ENCODE data around the gene SND1.

SND1 gene

DNA sequence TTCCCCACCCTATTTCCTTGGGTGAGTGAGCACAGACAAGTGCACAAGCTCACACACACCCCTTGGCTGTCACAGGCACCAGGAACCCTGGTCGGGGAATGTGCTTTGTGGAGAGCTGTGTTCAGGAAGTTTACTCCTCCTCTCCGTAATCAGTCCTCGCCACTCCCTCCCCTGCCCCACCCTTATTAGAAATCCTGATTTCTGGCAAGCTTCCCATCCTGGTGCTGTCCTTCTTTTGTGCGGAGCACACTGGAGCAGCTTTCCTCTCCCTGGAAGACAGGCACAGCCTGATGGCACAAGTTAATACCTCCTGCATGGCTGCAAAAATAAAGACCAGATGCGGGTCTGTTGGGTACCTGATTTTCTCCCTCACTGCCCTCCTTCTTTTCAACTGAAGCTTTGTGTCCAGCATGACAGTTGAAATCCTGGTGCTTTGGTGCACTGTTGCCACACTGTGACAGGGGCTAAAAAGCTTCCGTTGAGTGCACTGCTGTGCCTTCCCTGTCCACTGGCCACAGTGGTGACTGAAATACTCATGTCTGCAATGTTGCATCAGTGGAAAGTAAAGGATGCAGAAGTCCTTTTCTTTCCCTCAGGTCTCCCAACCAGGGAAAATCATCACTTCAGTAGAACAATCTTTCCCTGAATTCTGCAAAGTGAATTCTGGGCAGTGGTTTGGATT is 324.2 kb downstream of the SND1 start:
- no peak for DNase-seq (ENCODE audit: low spot score)
- in situ Hi-C loops (cut with MboI; ENCODE audit: low pct_unique_long_range_greater_than_20kb, low sequenced_read_pairs, unreplicated experiment): no loop called here

DNA sequence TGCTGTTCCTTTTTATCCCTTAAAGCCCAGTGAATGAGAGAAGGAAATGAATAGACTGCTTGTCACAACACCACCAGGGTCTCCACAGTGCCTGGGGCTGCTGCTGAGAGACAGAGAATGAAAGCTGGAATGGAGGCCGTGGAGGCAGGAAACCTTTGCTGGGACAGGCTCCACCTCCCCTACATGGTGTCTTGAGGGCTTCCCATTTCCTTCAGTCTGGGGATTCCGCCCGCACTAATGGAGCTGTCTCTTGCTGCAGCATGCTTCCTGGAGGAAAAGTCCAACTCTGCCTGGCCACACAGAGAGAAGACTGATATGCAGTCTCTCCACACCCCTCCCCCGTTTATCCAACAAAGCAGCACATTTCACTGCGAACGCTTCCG is 324.7 kb downstream of the SND1 start:
- in situ Hi-C loops (cut with MboI; ENCODE audit: low pct_unique_long_range_greater_than_20kb, low sequenced_read_pairs, unreplicated experiment): no loop called here
- TF ChIP-seq, protein P1, sequence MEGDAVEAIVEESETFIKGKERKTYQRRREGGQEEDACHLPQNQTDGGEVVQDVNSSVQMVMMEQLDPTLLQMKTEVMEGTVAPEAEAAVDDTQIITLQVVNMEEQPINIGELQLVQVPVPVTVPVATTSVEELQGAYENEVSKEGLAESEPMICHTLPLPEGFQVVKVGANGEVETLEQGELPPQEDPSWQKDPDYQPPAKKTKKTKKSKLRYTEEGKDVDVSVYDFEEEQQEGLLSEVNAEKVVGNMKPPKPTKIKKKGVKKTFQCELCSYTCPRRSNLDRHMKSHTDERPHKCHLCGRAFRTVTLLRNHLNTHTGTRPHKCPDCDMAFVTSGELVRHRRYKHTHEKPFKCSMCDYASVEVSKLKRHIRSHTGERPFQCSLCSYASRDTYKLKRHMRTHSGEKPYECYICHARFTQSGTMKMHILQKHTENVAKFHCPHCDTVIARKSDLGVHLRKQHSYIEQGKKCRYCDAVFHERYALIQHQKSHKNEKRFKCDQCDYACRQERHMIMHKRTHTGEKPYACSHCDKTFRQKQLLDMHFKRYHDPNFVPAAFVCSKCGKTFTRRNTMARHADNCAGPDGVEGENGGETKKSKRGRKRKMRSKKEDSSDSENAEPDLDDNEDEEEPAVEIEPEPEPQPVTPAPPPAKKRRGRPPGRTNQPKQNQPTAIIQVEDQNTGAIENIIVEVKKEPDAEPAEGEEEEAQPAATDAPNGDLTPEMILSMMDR (IDR thresholded peaks at IDR 0.05; ENCODE audit: extremely low read depth, insufficient read depth, missing control alignments): no peak
- DNase-seq (ENCODE audit: low spot score): no peak

More for the DNA sequence above, 324.2 kb downstream of the SND1 start:
- TF ChIP-seq, protein P1 (IDR thresholded peaks at IDR 0.05; ENCODE audit: extremely low read depth, insufficient read depth, missing control alignments): no peak

DNA sequence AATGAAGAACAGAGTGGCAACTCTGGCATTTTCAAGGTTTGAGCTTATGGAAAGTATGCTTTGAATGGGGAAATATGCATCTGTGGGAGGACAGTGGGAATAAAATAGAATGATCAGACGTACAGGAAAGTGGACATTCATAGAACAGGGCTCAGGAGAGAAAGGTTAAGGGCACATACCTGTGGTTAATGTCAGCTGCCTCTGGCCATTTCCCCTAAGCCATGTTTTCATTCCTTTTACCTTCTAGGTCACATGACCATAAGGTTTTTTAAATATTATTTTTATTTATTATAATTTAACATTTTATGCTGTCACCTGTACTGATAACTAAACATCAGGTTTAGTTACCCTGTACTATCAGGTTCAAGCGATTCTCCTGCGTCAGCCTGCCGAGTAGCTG is 326.4 kb downstream of the SND1 start:
- DNase-seq (ENCODE audit: low spot score): no peak
- TF ChIP-seq, protein P1 (IDR thresholded peaks at IDR 0.05; ENCODE audit: extremely low read depth, insufficient read depth, missing control alignments): no peak
- in situ Hi-C loops (cut with MboI; ENCODE audit: low pct_unique_long_range_greater_than_20kb, low sequenced_read_pairs, unreplicated experiment): no loop called here

DNA sequence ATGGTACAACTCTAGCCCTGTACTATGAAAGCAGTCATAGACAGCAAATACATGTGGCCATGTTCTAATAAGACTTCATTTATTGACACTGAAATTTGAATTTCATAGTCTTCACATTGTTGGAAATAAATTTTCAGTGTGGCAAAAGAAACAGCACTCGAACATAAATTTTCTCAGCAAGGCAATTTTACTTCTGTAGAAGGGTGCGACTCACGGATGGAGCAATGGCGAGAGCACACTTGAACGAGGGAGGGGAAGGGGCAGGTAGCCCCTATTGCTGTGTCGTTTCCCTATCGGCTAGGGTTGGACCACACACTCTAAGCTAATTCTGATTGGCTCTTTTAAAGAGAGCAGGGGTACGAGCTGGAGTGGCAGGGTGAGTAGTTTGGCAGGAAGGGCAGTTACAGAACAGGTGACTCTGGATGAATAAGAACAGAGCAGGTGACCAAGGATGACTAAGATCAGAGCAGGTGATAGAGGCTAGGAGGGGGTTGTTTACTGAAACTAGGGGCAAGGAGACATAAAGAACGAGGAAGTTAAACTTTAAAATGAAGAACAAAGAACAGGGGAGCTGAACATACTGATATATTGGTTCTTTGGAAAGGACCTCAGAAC is 327.2 kb downstream of the SND1 start:
- TF ChIP-seq, protein P1 (IDR thresholded peaks at IDR 0.05; ENCODE audit: extremely low read depth, insufficient read depth, missing control alignments): no peak
- no peak for DNase-seq (ENCODE audit: low spot score)
- in situ Hi-C loops (cut with MboI; ENCODE audit: low pct_unique_long_range_greater_than_20kb, low sequenced_read_pairs, unreplicated experiment): no loop called here

DNA sequence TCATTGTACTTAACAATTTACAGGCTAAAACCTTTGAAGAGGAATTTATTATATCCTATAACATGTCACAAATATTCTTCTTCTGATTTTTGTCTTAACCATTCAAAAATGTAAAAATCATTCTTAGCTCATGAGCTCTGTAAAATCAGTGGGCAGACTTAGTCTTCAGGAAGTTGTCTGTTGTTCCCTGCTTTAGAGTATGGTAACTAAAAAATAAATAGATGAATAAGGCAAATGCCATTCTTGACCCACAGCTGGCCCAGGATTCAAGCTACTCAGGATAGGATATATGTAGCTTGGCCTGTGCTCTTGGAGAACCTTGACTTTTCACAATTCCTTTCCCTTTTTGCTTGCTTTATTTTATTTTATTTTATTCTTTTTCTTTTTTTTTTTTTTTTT is 327.7 kb downstream of the SND1 start:
- TF ChIP-seq, protein P1 (IDR thresholded peaks at IDR 0.05; ENCODE audit: extremely low read depth, insufficient read depth, missing control alignments): no peak
- no peak for DNase-seq (ENCODE audit: low spot score)
- in situ Hi-C loops (cut with MboI; ENCODE audit: low pct_unique_long_range_greater_than_20kb, low sequenced_read_pairs, unreplicated experiment): no loop called here

DNA sequence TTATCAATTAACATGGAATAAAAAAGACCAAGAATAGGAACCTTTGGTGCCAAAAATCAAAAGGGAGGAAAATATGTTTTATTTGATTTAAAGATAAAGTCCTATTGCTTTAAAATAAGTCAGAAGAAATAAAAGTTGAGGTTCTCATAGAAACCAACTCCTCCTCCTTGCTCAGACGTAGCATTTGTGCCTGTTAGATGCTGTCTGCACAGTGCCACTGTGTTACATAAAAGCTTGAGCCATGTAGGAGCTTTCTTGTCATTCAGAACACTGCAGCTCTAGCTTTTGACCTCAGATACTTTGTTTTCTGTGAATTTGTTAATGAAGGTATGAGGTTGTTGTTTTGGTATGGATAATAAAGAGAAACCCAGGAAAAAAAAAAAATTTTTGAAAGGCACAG is 328.9 kb downstream of the SND1 start:
- TF ChIP-seq, protein P1 (IDR thresholded peaks at IDR 0.05; ENCODE audit: extremely low read depth, insufficient read depth, missing control alignments): no peak
- in situ Hi-C loops (cut with MboI; ENCODE audit: low pct_unique_long_range_greater_than_20kb, low sequenced_read_pairs, unreplicated experiment): no loop called here
- DNase-seq (ENCODE audit: low spot score): no peak
